GM18907 (cell line): ENCODE measurements around the gene RMRP.

Source experiments
- ATAC-seq: cut with Tn5 transposase; IDR thresholded peaks from one replicate; pipeline ENCODE4 v1.9.1; 2021; ENCODE audit warnings: mild to moderate bottlenecking, moderate library complexity; ENCODE audit not compliant: unreplicated experiment

RMRP gene

GRCh38 chr9:35687306-35687705 is 29.5 kb upstream of the RMRP start:
- no peak for ATAC-seq

- no peak for ATAC-seq
These were observed 28.7 kb upstream of the RMRP start for GRCh38 chr9:35686222-35687203.

- no peak for ATAC-seq
These were observed 27.7 kb upstream of the RMRP start for GRCh38 chr9:35685506-35685905.

- ATAC-seq: no peak
These were observed 27.1 kb upstream of the RMRP start for GRCh38 chr9:35684921-35685320.

- ATAC-seq: no peak
These were observed 25.5 kb upstream of the RMRP start for GRCh38 chr9:35683323-35683722.

GRCh38 chr9:35682520-35683315 is 24.9 kb upstream of the RMRP start:
- ATAC-seq: no peak

- no peak for ATAC-seq
These were observed 24.2 kb upstream of the RMRP start for GRCh38 chr9:35682051-35682450.

- ATAC-seq: no peak
These were observed 23.7 kb upstream of the RMRP start for GRCh38 chr9:35681341-35682002.

- ATAC-seq: peak; percentile 59
These were observed 22.7 kb upstream of the RMRP start for GRCh38 chr9:35680331-35681105.

- ATAC-seq: no peak
These were observed 22.0 kb upstream of the RMRP start for GRCh38 chr9:35679766-35680330.

GRCh38 chr9:35679091-35679490 is 21.3 kb upstream of the RMRP start:
- no peak for ATAC-seq

GRCh38 chr9:35675732-35676392 is 18.0 kb upstream of the RMRP start:
- ATAC-seq: no peak

GRCh38 chr9:35675204-35675603 is 17.4 kb upstream of the RMRP start:
- no peak for ATAC-seq

GRCh38 chr9:35674025-35674361 is 16.2 kb upstream of the RMRP start:
- no peak for ATAC-seq

- no peak for ATAC-seq
These were observed 15.6 kb upstream of the RMRP start, which contains the start of gene CA9 for GRCh38 chr9:35673132-35674024. CA9 (plus strand) TSS chr9:35673928; CDS start chr9:35673960, 32 bp downstream.

GRCh38 chr9:35669331-35670145 is 11.7 kb upstream of the RMRP start:
- ATAC-seq: no peak

- ATAC-seq: no peak
These were observed 10.1 kb upstream of the RMRP start for GRCh38 chr9:35667939-35668338.

- no peak for ATAC-seq
These were observed 8.7 kb upstream of the RMRP start for GRCh38 chr9:35666549-35666948.
